Stimulated activated CD4-positive, alpha-beta T cell treated with anti-CD3 and anti-CD28 coated beads, Interleukin-2, amount 100 ng/mL, for 48 hours (primary cell): Measurements from ENCODE around the gene ZNF362.

Experiments used
- DNase-seq, 2 donors: peaks; one replicate each; pipeline ENCODE4 v3.0.0-alpha.2; 2020

The ZNF362 gene

GRCh38 chr1:33246171-33246570 lies 10.1 kb upstream of the ZNF362 start:
- DNase-seq: no peak

- no peak for DNase-seq
Measured at GRCh38 chr1:33247545-33247944, 8.7 kb upstream of the ZNF362 start.

- DNase-seq: no peak
Measured at GRCh38 chr1:33248244-33248643, 8.0 kb upstream of the ZNF362 start.

- no peak for DNase-seq
Measured at GRCh38 chr1:33249422-33249821, 6.9 kb upstream of the ZNF362 start.

GRCh38 chr1:33250217-33250616 lies 6.1 kb upstream of the ZNF362 start:
- no peak for DNase-seq

- no peak for DNase-seq
Measured at GRCh38 chr1:33250724-33251123, 5.6 kb upstream of the ZNF362 start.

GRCh38 chr1:33254491-33254890 lies 1.8 kb upstream of the ZNF362 start:
- no peak for DNase-seq

- peak; percentile 40 to 44 for DNase-seq
Measured at GRCh38 chr1:33255347-33256220, 708 bp upstream of the ZNF362 start.

GRCh38 chr1:33256221-33256470 lies 146 bp upstream of the ZNF362 start:
- DNase-seq: no peak

- DNase-seq: no peak
Measured at GRCh38 chr1:33257207-33257771, 997 bp downstream of the ZNF362 start.

- DNase-seq: no peak
Measured at GRCh38 chr1:33257772-33258712, 1.8 kb downstream of the ZNF362 start.

GRCh38 chr1:33258788-33259274 lies 2.5 kb downstream of the ZNF362 start:
- no peak for DNase-seq

GRCh38 chr1:33259879-33260278 lies 3.6 kb downstream of the ZNF362 start:
- DNase-seq: no peak

- no peak for DNase-seq
Measured at GRCh38 chr1:33260439-33260838, 4.1 kb downstream of the ZNF362 start.

- no peak for DNase-seq
Measured at GRCh38 chr1:33261344-33261743, 5.1 kb downstream of the ZNF362 start.

- no peak for DNase-seq
Measured at GRCh38 chr1:33263890-33264504, 7.7 kb downstream of the ZNF362 start.

- DNase-seq: no peak
Measured at GRCh38 chr1:33265780-33266605, 9.7 kb downstream of the ZNF362 start.

- DNase-seq: no peak
Measured at GRCh38 chr1:33266766-33267165, 10.5 kb downstream of the ZNF362 start.

- DNase-seq: no peak
Measured at GRCh38 chr1:33267468-33268205, 11.3 kb downstream of the ZNF362 start.

- no peak for DNase-seq
Measured at GRCh38 chr1:33268457-33268856, 12.2 kb downstream of the ZNF362 start.

- no peak for DNase-seq
Measured at GRCh38 chr1:33268927-33269610, 12.8 kb downstream of the ZNF362 start.
